ENCODE measurements around the gene SLC17A7. TPM values are rescaled to one million over a fixed set of nuclear protein-coding genes. Genes with fewer than 3 reads are reported as not detected.
A peak's percentile ranks its signal among the peaks of the same experiment; 100 is the strongest.

SLC17A7 gene
- total and polyA plus RNA-seq, 9 of the 15 experiments (the other 6 are each of a cell fraction or from before 2014, with no cell fraction given) = 1.1 to 15.7 (median 2.4) TPM

DNA sequence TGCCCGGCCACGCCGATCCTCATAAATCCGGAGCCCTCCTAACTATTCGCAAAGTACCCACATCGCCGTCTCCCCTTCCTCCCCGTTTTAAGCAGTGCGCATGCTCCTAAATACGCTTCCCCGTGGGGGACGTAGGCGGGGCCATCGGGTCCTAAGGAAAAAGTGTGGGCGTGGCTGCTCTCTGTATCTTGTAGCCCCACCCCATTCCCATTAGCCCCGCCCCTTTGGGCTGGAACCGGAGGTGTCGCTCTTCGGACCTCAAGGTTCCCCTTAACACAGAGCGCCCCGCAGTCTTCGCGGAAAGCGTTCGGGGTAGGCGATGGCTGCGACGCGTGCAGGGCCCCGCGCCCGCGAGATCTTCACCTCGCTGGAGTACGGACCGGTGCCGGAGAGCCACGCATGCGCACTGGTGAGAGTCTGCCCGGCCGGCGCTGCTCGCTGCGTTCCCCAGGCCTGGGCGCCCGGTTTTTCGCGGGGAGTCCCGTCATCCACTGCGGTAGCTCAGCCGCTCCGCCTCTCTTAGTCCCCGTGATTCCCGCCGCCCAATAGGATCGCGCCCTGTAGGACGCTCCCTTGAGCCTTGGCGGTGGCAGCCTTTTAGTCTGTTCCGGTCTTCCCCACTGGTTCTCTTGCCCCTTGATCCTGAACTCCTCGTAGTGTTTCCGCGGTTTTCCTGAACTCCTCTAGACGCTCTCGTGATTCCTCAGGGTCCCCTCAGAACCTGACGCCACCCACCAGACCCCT is 11.9 kb upstream of the SLC17A7 start, which contains the start of gene ALDH16A1 (continued):
- TF ChIP-seq ZNF143 (CRISPR knock-in tag; IDR thresholded peaks at IDR 0.05) (peak; percentile 83), PKNOX1 (IDR thresholded peaks at IDR 0.05) (peak; percentile 50), SMARCB1 (IDR thresholded peaks at IDR 0.05; ENCODE audit: insufficient read length, low read depth) (no peak), ZEB2 (IDR thresholded peaks at IDR 0.05) (0 out of 2 replicates have a peak, but pooled peaks have one; percentile 39), POLR2H (tag; IDR thresholded peaks at IDR 0.05; ENCODE audit: low read depth) (peak; percentile 97), SIX5 (IDR thresholded peaks at IDR 0.05; ENCODE audit: borderline replicate concordance in 1 of 2, insufficient read depth in 1 of 2, low read depth in 1 of 2, low read length in 2 of 2) (0 out of 4 replicates have a peak, but pooled peaks of 1 of the 2 experiments have one; percentile 6), TARDBP (IDR thresholded peaks at IDR 0.05) (0 out of 2 replicates have a peak, but pooled peaks have one; percentile 63), CBFA2T2 (conservative IDR thresholded peaks at IDR 0.05) (peak; percentile 31), CBX8 (IDR thresholded peaks at IDR 0.05; ENCODE audit: borderline replicate concordance, extremely low read depth, low read depth, low read length, poor library complexity, severe bottlenecking) (no peak), RBM25 (IDR thresholded peaks at IDR 0.05; ENCODE audit: low read depth, low read length, severe bottlenecking) (peak; percentile 35), ZBED1 (IDR thresholded peaks at IDR 0.05) (0 out of 2 replicates have a peak, but pooled peaks have one; percentile 49), CBX1 (IDR thresholded peaks at IDR 0.05; ENCODE audit: low read depth) (peak; percentile 38; the same call in 1 of the 2 replicates), MAX (CRISPR knock-in tag; IDR thresholded peaks at IDR 0.05) (peak; percentile 79), ZNF584 (CRISPR knock-in tag; IDR thresholded peaks at IDR 0.05; ENCODE audit: low read depth) (no peak), CTBP1 (IDR thresholded peaks at IDR 0.05; ENCODE audit: borderline replicate concordance) (peak; percentile 39), ZNF316 (IDR thresholded peaks at IDR 0.05) (no peak), YY1 (IDR thresholded peaks at IDR 0.05; ENCODE audit: borderline replicate concordance in 1 of 3, control insufficient read depth in 1 of 3, extremely low read depth in 1 of 3, insufficient read depth in 3 of 3, insufficient read length in 1 of 3, insufficient replicate concordance in 2 of 3, low read depth in 1 of 3, low read length in 2 of 3) (peak in 2 of 3 experiments; percentile 28 to 64), SIN3B (IDR thresholded peaks at IDR 0.05; ENCODE audit: low read depth) (0 out of 2 replicates have a peak, but pooled peaks have one; percentile 31), ZNF830 (CRISPR knock-in tag; IDR thresholded peaks at IDR 0.05) (peak; percentile 35; the same call in 1 of the 2 replicates), ZBTB2 (IDR thresholded peaks at IDR 0.05) (peak; percentile 97), ATF7 (IDR thresholded peaks at IDR 0.05) (peak; percentile 81), POLR2A (conservative IDR thresholded peaks at IDR 0.05) (peak; percentile 99), SP1 (CRISPR knock-in tag; IDR thresholded peaks at IDR 0.05) (peak; percentile 92), ZBTB17 (CRISPR knock-in tag; IDR thresholded peaks at IDR 0.05) (peak; percentile 33; the same call in 1 of the 2 replicates), POLR2AphosphoS2 (IDR thresholded peaks at IDR 0.05; ENCODE audit: low read length) (peak; percentile 88; the same call in 1 of the 2 replicates), JUN (IDR thresholded peaks at IDR 0.05; ENCODE audit: borderline replicate concordance, low read depth, low read length) (0 out of 2 replicates have a peak, but pooled peaks have one; percentile 18), JUN (CRISPR knock-in tag; IDR thresholded peaks at IDR 0.05; ENCODE audit: borderline replicate concordance) (peak; percentile 23; the same call in 1 of the 2 replicates)
